HepG2 (cell line): ENCODE measurements around the gene CST11. TPM values are rescaled to one million over a fixed set of nuclear protein-coding genes. Genes with fewer than 3 reads are reported as not detected.

Source experiments
- BCLAF1 ChIP-seq: fragments of 450-650 bp; IDR thresholded peaks from 2 replicates; pipeline ENCODE4 v1.6.1; 2017; ENCODE audit warnings: mild to moderate bottlenecking
- ETV6 ChIP-seq: sonication (generic); formaldehyde crosslinking; conservative IDR thresholded peaks from 2 replicates; pipeline ENCODE4 v1.4.0; 2020; ENCODE audit warnings: missing genetic modification reagents
- FOXO1 ChIP-seq: sonication (generic); formaldehyde crosslinking; IDR thresholded peaks from 2 replicates; pipeline ENCODE4 v1.4.0; 2020; ENCODE audit warnings: missing genetic modification reagents
- LRRFIP1 ChIP-seq: sonication (generic); formaldehyde crosslinking; conservative IDR thresholded peaks from 2 replicates; pipeline ENCODE4 v1.4.0; 2020; ENCODE audit warnings: missing genetic modification reagents
- PLRG1 ChIP-seq: fragments of 450-650 bp; conservative IDR thresholded peaks from 2 replicates; pipeline ENCODE4 v1.6.1; 2016
- REXO4 ChIP-seq: sonication (generic); formaldehyde crosslinking; IDR thresholded peaks from 2 replicates; pipeline ENCODE4 v1.8.0; 2022; ENCODE audit warnings: missing genetic modification reagents, mild to moderate bottlenecking, borderline replicate concordance
- RORA ChIP-seq: sonication (generic); formaldehyde crosslinking; IDR thresholded peaks from 2 replicates; pipeline ENCODE4 v1.5.0; 2020; ENCODE audit warnings: mild to moderate bottlenecking, missing genetic modification reagents, moderate library complexity
- SP1 ChIP-seq, 2 experiments: fragments of 450-650 bp in 1 of 2; sonication (generic) in 1 of 2; formaldehyde crosslinking in 1 of 2; IDR thresholded peaks; 2 replicates each; pipeline versions ENCODE4 v1.4.0 to v1.6.1; 2016 to 2020; ENCODE audit warnings: missing genetic modification reagents in 1 of 2
- ZNF205 ChIP-seq: IDR thresholded peaks from 2 replicates; pipeline ENCODE4 v1.6.1; 2018; ENCODE audit warnings: missing biosample characterization, missing genetic modification reagents
- ZNF30 ChIP-seq: sonication (generic); formaldehyde crosslinking; IDR thresholded peaks from 2 replicates; pipeline ENCODE4 v1.5.0; 2020; ENCODE audit warnings: mild to moderate bottlenecking, missing genetic modification reagents
- ZNF318 ChIP-seq: sonication (generic); formaldehyde crosslinking; IDR thresholded peaks from 2 replicates; pipeline ENCODE4 v1.4.0; 2020; ENCODE audit warnings: mild to moderate bottlenecking, missing genetic modification reagents
- ZNF607 ChIP-seq: sonication (generic); formaldehyde crosslinking; IDR thresholded peaks from 2 replicates; pipeline ENCODE4 v1.5.1; 2020; ENCODE audit warnings: missing genetic modification reagents, mild to moderate bottlenecking, borderline replicate concordance
- ZNF652 ChIP-seq: IDR thresholded peaks from 2 replicates; pipeline ENCODE4 v1.6.1; 2016; ENCODE audit warnings: low read depth, borderline replicate concordance
- ZNF660 ChIP-seq: sonication (generic); formaldehyde crosslinking; IDR thresholded peaks from 2 replicates; pipeline ENCODE4 v1.5.1; 2020; ENCODE audit warnings: mild to moderate bottlenecking, low read depth, missing genetic modification reagents, borderline replicate concordance
- ZNF773 ChIP-seq: sonication (generic); formaldehyde crosslinking; IDR thresholded peaks from 2 replicates; pipeline ENCODE4 v1.4.0; 2020; ENCODE audit warnings: missing genetic modification reagents, borderline replicate concordance
- ZSCAN22 ChIP-seq: sonication (generic); formaldehyde crosslinking; IDR thresholded peaks from 2 replicates; pipeline ENCODE4 v1.4.0; 2020; ENCODE audit warnings: mild to moderate bottlenecking, missing genetic modification reagents
- polyA plus RNA-seq, 8 experiments: library from polyadenylated mRNA; depleted of rRNA in 3 of 8; stranded (reverse) in 7 of 8; unstranded in 1 of 8; fragments of >200 nt; fragmentation: Illumina TruSeq in 4 of 8; extraction: Trizol in 4 of 8; gene quantifications; 2 replicates each; pipeline versions ENCODE4 v1.2.1 to v1.2.3, GENCODE V29; 2011 to 2016; ENCODE audit warnings: low read depth in 4 of 8, missing spikeins in 1 of 8, mixed read lengths in 1 of 8; ENCODE audit not compliant: insufficient read depth in 1 of 8
- total RNA-seq, 5 experiments: library from RNA; depleted of rRNA; stranded (reverse); fragments of >200 nt; fragmentation: Illumina TruSeq; extraction: Trizol; gene quantifications; 2 replicates each; pipeline ENCODE4 v1.2.3, GENCODE V29; 2016; ENCODE audit warnings: low read depth in 1 of 5

The CST11 gene
- total and polyA plus RNA-seq, 2 of the 13 experiments (the other 11 are each of a cell fraction or from before 2014, with no cell fraction given), result not detected

DNA sequence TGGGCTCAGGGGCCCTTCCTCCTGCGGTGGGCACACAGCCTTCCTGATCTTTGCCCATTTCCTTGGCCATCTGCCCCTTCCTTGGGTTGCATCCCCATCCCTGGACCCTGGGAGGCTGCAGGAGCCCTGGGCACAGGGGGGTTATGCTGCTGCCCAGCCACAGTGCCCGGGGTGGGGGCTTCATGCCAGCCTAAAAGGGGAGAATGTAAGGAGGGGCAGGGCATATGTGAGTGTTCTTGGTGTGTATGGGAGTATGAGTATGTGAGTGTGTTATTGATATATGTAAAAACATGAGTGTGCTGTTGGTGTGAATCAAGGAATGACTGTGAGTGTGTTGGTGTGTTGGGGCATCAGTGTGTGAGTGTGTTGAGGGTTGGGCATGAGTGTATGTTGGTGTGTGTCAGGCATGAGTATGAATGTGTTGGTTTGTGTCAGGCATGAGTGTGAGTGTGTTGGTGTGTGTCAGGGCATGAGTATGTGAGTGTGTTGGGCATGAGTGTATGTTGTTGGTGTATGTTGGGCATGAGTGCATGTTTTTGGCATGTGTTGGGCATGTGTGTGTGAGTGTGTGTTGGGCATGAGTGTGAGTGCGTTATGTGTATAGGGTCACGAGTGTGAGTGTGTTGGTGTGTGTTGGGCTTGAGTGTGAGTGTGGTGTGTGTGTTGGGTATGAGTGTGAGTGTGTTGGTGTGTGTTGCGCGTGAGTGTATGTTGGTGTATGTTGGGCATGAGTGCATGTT, 23.5 kb upstream of the CST11 start (continued):
- no peak for TF ChIP-seq ETV6
- no peak for TF ChIP-seq RORA (CRISPR knock-in tag)
- TF ChIP-seq ZNF607, result no peak
- no peak for TF ChIP-seq ZNF318 (CRISPR knock-in tag)
- TF ChIP-seq REXO4, result no peak
- TF ChIP-seq PLRG1, result peak; percentile 91; the same call in 1 of the 2 replicates
- TF ChIP-seq ZSCAN22, result no peak
- TF ChIP-seq LRRFIP1 (CRISPR knock-in tag), result no peak
- no peak for TF ChIP-seq ZNF205 (CRISPR knock-in tag)
- TF ChIP-seq ZNF30, result no peak
- no peak for TF ChIP-seq FOXO1 (CRISPR knock-in tag)
- no peak for TF ChIP-seq BCLAF1
- TF ChIP-seq ZNF660 (CRISPR knock-in tag), result no peak
- TF ChIP-seq SP1 (IDR thresholded peaks at IDR 0.05), result no peak; the same call in 1 of the 2 replicates
- TF ChIP-seq SP1 (CRISPR knock-in tag; IDR thresholded peaks at IDR 0.05), result no peak
- no peak for TF ChIP-seq ZNF773 (CRISPR knock-in tag)
- no peak for TF ChIP-seq ZNF652 (CRISPR knock-in tag)
